Transverse colon (tissue), 4 donors: ENCODE results near the gene IL16. TPM values are rescaled to one million over a fixed set of nuclear protein-coding genes. Genes with fewer than 3 reads are reported as not detected.

Experiments
- DNase-seq: peaks from one replicate; pipeline ENCODE4 v3.0.0-alpha.2; 2019
- H3K27ac ChIP-seq, 4 donors: fragments of 200-600 bp; sonication (generic); 2 replicates each; pipeline ENCODE4 v1.5.1; 2016 to 2018; ENCODE audit warnings: inconsistent platforms in 4 of 4
- H3K27me3 ChIP-seq: fragments of 200-600 bp; sonication (generic); 2 replicates; pipeline ENCODE4 v1.5.1; 2017; ENCODE audit warnings: inconsistent platforms
- H3K36me3 ChIP-seq, 4 donors: fragments of 200-600 bp; sonication (generic); 2 replicates each; pipeline ENCODE4 v1.5.1; 2017 to 2019; ENCODE audit warnings: inconsistent platforms in 4 of 4
- H3K4me1 ChIP-seq, 4 donors: fragments of 200-600 bp; sonication (generic); 2 replicates each; pipeline ENCODE4 v1.5.1; 2017 to 2020; ENCODE audit warnings: inconsistent platforms in 4 of 4
- H3K4me3 ChIP-seq, 4 donors: fragments of 200-600 bp; sonication (generic); 1 replicate in 1 of 4; 2 replicates in 3 of 4; pipeline versions ENCODE4 v1.5.1 to v1.6.1; 2017 to 2019; ENCODE audit warnings: inconsistent platforms in 4 of 4
- H3K9me3 ChIP-seq, 2 donors: fragments of 200-600 bp; sonication (generic); 2 replicates each; pipeline ENCODE4 v1.5.1; 2017 to 2019; ENCODE audit warnings: inconsistent platforms in 2 of 2
- CTCF ChIP-seq, 5 experiments: fragments of 200-600 bp in 3 of 5; fragments of 450-650 bp in 2 of 5; sonication (generic) in 3 of 5; IDR thresholded peaks; 1 replicate in 2 of 5; 2 replicates in 3 of 5; pipeline ENCODE4 v1.5.1; 2016 to 2017; ENCODE audit warnings: antibody characterized with exemption in 5 of 5, inconsistent platforms in 3 of 5, mild to moderate bottlenecking in 2 of 5, moderate library complexity in 1 of 5
- EP300 ChIP-seq: sonication (generic); formaldehyde crosslinking; IDR thresholded peaks from one replicate; pipeline ENCODE4 v1.6.1; 2017; ENCODE audit warnings: antibody characterized with exemption, low read depth
- POLR2A ChIP-seq: fragments of 450-650 bp; IDR thresholded peaks from one replicate; pipeline ENCODE4 v1.6.1; 2016; ENCODE audit warnings: antibody characterized with exemption, mild to moderate bottlenecking, moderate library complexity
- POLR2AphosphoS5 ChIP-seq, 3 donors: sonication (generic); formaldehyde crosslinking; IDR thresholded peaks; one replicate each; pipeline ENCODE4 v1.6.1; 2016; ENCODE audit warnings: antibody characterized with exemption in 3 of 3
- WGBS, 2 donors: methylation state at CpG; one replicate each; pipeline ENCODE4 v1.1.5; 2018; ENCODE audit warnings: low coverage in 1 of 2; 5-methylcytosine and 5-hydroxymethylcytosine counted together
- in situ Hi-C, 4 donors: fragments of 200-750 bp; cut with MboI; loops; one replicate each; pipeline versions ENCODE4 v1.15.0 to v1.15.1; 2017; ENCODE audit warnings: low sequenced_read_pairs in 3 of 4, low pct_ligation_motif_present in 1 of 4, low pct_unique_long_range_greater_than_20kb in 1 of 4
- intact Hi-C: fragments of 100-400 bp; cut with DNase I; formaldehyde crosslinking; loops from one replicate; pipeline ENCODE4 v1.15.1; 2023; ENCODE audit warnings: low total_unique reads
- total RNA-seq, 4 donors: library from RNA; depleted of rRNA; stranded (reverse); fragments of >200 nt; gene quantifications; one replicate each; pipeline ENCODE4 v1.1.0, GENCODE V29; 2016

Gene IL16
- total RNA-seq, 4 donors from 2014 or later, result 5.2 to 40.0 (median 22.3) TPM

- no peak overlapping the region for H3K4me3 ChIP-seq
- peaks cover 3 to 13% (median 8%) of the 10 kb centered on the region in 4 donors for H3K4me1 ChIP-seq
- TF ChIP-seq CTCF (IDR thresholded peaks at IDR 0.05), result no peak
- no peak for TF ChIP-seq EP300
- no peak for TF ChIP-seq POLR2AphosphoS5 (IDR thresholded peaks at IDR 0.05)
- no peak for TF ChIP-seq POLR2A
- intact Hi-C loops (no loop called here), in situ Hi-C loops (no loop called here)
- no peaks in the 10 kb centered on the region for H3K27me3 ChIP-seq
- no peak overlapping the region for H3K27ac ChIP-seq
- DNase-seq, result no peak
- no peaks in the 10 kb centered on the region for H3K36me3 ChIP-seq
- no peaks in the 10 kb centered on the region for H3K9me3 ChIP-seq
- WGBS, 2 donors, result 29 to 78% methylated on average over 1 to 3 of the region's 3 CpGs
Measured at GRCh38 chr15:81165535-81165934, 31.1 kb upstream of the IL16 start.

GRCh38 chr15:81166636-81167305, 29.9 kb upstream of the IL16 start:
- in situ Hi-C loops (no loop called here), intact Hi-C loops (no loop called here)
- Histone ChIP-seq H3K36me3 (no peaks in the 10 kb centered on the region), H3K4me1 (peaks cover 0 to 10% (median 5%) of the 10 kb centered on the region in 4 donors), H3K27me3 (peaks cover 8% of the 10 kb centered on the region), H3K27ac (no peak overlapping the region), H3K4me3 (no peak overlapping the region), H3K9me3 (no peaks in the 10 kb centered on the region)
- WGBS, 2 donors, result 67 to 69% methylated on average over 3 of the region's 3 CpGs
- no peak for DNase-seq
- no peak for TF ChIP-seq POLR2A
- TF ChIP-seq POLR2AphosphoS5 (IDR thresholded peaks at IDR 0.05), result no peak
- TF ChIP-seq EP300, result no peak
- no peak for TF ChIP-seq CTCF (IDR thresholded peaks at IDR 0.05)

- H3K36me3 ChIP-seq, result no peaks in the 10 kb centered on the region
- intact Hi-C loops (no loop called here), in situ Hi-C loops (no loop called here)
- peaks cover 0 to 10% (median 5%) of the 10 kb centered on the region in 4 donors for H3K4me1 ChIP-seq
- H3K27ac ChIP-seq, result no peak overlapping the region
- 86% methylated on average over 2 of the region's 2 CpGs; no CpG with 5 or more reads in 1 of the 2 donors for WGBS, 2 donors
- H3K27me3 ChIP-seq, result peaks cover 8% of the 10 kb centered on the region
- DNase-seq, result no peak
- H3K9me3 ChIP-seq, result no peaks in the 10 kb centered on the region
- H3K4me3 ChIP-seq, result no peak overlapping the region
- TF ChIP-seq CTCF (IDR thresholded peaks at IDR 0.05), result no peak
- TF ChIP-seq POLR2A, result no peak
- no peak for TF ChIP-seq POLR2AphosphoS5 (IDR thresholded peaks at IDR 0.05)
- no peak for TF ChIP-seq EP300
Measured at GRCh38 chr15:81168131-81168526, 28.6 kb upstream of the IL16 start.

GRCh38 chr15:81168644-81169043, 28.0 kb upstream of the IL16 start:
- intact Hi-C loops, result no loop called here
- Histone ChIP-seq H3K36me3 (no peaks in the 10 kb centered on the region), H3K4me1 (peaks cover 0 to 10% (median 5%) of the 10 kb centered on the region in 4 donors), H3K4me3 (no peak overlapping the region), H3K9me3 (no peaks in the 10 kb centered on the region), H3K27me3 (peaks cover 8% of the 10 kb centered on the region), H3K27ac (no peak overlapping the region)
- 40 to 68% methylated on average over 1 to 2 of the region's 2 CpGs for whole genome bisulfite sequencing, 2 donors
- TF ChIP-seq POLR2A, result no peak
- TF ChIP-seq POLR2AphosphoS5 (IDR thresholded peaks at IDR 0.05), result no peak
- no peak for TF ChIP-seq CTCF (IDR thresholded peaks at IDR 0.05)
- no peak for TF ChIP-seq EP300
- in situ Hi-C loops, result no loop called here
- DNase-seq, result no peak
